ENCODE data around the gene SLC18B1.

SLC18B1 gene

GRCh38 chr6:132797951-132798868 lies at the start of gene SLC18B1:
SLC18B1 (minus strand) TSS chr6:132798637; CDS start chr6:132798456, 181 bp downstream.
- DNase-seq: no peak

- no peak for DNase-seq
These were observed 45.0 kb upstream of the SLC18B1 start for GRCh38 chr6:132843316-132844035.

- DNase-seq: no peak
These were observed 43.5 kb upstream of the SLC18B1 start for GRCh38 chr6:132841966-132842365.

GRCh38 chr6:132832891-132833290 lies 34.5 kb upstream of the SLC18B1 start:
- no peak for DNase-seq

GRCh38 chr6:132830334-132830751 lies 31.9 kb upstream of the SLC18B1 start:
- DNase-seq: no peak

GRCh38 chr6:132820629-132821381 lies 22.4 kb upstream of the SLC18B1 start:
- no peak for DNase-seq

- DNase-seq: no peak
These were observed 21.1 kb upstream of the SLC18B1 start for GRCh38 chr6:132819405-132820161.

GRCh38 chr6:132818404-132819359 lies 20.2 kb upstream of the SLC18B1 start:
- no peak for DNase-seq

- DNase-seq: no peak
These were observed 19.3 kb upstream of the SLC18B1 start for GRCh38 chr6:132817554-132818403.

GRCh38 chr6:132816660-132817059 lies 18.2 kb upstream of the SLC18B1 start:
- DNase-seq: no peak

- no peak for DNase-seq
These were observed 16.5 kb upstream of the SLC18B1 start for GRCh38 chr6:132814716-132815570.

- peak; percentile 36 for DNase-seq
These were observed 14.9 kb upstream of the SLC18B1 start for GRCh38 chr6:132813173-132813856.

GRCh38 chr6:132812756-132813172 lies 14.3 kb upstream of the SLC18B1 start:
- no peak for DNase-seq

GRCh38 chr6:132812255-132812732 lies 13.9 kb upstream of the SLC18B1 start:
- no peak for DNase-seq

- no peak for DNase-seq
These were observed 12.8 kb upstream of the SLC18B1 start for GRCh38 chr6:132811276-132811675.

GRCh38 chr6:132805548-132805947 lies 7.1 kb upstream of the SLC18B1 start:
- DNase-seq: no peak

GRCh38 chr6:132804251-132804650 lies 5.8 kb upstream of the SLC18B1 start:
- no peak for DNase-seq

GRCh38 chr6:132800656-132801055 lies 2.2 kb upstream of the SLC18B1 start:
- DNase-seq: no peak
